GM21423 (cell line): ENCODE data around the gene TWIST2.

Experiments
- ATAC-seq: cut with Tn5 transposase; IDR thresholded peaks from one replicate; pipeline ENCODE4 v1.9.1; 2021; ENCODE audit warnings: mild to moderate bottlenecking, moderate library complexity; ENCODE audit not compliant: unreplicated experiment

The TWIST2 gene

GRCh38 chr2:238847841-238848690, at the start of gene TWIST2:
Gene TWIST2 (plus strand): TSS chr2:238848085. CDS start chr2:238848216, 131 bp downstream.
- ATAC-seq: no peak

- ATAC-seq: no peak
Measured at GRCh38 chr2:238801791-238802190, 46.1 kb upstream of the TWIST2 start.

- no peak for ATAC-seq
Measured at GRCh38 chr2:238802957-238803356, 44.9 kb upstream of the TWIST2 start.

DNA sequence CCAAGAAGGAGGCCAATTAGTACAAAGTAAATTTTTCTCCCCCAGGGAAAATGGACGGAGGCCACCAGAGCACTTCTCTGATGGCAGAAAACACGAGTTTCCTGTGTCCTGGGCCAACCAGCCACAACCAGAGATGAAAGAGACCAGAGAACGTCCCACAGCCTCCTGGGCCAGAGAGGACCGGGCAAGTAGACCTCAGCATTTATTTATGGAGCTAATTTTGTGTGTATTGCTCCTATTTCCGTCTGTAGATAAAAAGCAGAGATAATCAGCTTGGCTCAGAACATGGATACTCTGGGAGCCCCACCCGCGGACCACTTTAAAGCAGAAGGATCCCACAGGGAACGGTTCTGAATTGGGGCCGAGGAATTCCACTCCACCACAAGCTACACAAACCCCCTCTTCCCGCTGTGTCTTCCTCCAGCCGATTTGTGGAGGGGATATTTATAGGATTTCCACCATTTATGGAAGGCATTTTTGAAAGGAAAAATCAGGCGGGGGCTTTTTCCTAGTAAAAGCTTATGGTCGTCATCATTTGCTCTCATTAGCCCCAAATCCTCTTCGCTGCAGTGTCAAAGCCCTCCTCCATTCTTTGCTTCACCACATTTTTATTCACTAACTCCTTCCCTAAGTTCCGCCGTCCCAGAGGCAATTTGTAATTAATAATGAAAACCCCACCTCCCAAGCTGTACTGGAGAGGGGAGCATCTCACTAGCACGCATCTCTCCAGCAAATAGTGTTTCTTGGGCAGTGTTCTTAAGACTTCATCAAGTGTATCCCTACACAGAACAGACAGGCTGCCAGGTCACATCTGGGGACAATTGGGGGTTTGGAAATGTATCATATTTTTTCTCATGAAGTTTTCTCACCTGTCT, 43.7 kb upstream of the TWIST2 start:
- ATAC-seq: no peak

DNA sequence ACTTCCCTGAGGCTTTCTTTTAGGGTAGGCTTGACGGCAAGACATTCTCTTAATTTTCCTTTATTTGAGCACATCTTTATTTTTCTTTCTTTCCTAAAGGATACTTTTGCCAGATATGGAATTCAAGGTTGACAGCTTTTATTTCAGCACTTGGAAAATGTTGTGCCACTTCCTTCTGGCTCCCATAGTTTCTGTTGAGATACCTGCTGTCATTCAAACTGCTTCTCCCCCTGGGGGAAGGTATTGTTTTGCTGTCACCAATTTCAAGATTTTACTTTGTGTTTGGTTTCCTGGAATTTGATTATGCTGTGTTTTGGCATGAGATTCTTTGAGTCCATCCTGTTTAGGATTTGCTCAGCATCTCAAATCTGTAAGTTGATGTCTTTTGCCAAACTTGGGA, 39.1 kb upstream of the TWIST2 start:
- ATAC-seq: no peak

DNA sequence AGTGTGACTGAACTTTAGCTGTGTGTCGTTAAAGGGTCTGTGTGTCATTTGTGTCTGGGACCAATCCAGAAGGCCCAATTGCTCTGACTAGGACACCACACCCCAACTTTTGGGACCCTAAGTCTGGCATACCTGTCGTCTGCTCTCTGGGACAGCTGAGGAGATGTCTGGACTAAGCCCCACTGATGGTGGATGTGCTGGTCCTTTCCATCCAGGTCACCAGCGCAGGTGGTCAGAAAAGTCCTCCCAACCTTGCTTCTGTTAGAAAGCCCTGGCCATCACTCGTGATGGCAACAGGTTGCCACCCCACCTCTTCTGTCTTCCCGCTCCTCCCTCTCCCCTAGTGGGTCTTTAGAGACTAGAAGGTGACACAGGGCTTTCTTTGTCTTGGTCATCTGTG, 37.6 kb upstream of the TWIST2 start:
- ATAC-seq: no peak

DNA sequence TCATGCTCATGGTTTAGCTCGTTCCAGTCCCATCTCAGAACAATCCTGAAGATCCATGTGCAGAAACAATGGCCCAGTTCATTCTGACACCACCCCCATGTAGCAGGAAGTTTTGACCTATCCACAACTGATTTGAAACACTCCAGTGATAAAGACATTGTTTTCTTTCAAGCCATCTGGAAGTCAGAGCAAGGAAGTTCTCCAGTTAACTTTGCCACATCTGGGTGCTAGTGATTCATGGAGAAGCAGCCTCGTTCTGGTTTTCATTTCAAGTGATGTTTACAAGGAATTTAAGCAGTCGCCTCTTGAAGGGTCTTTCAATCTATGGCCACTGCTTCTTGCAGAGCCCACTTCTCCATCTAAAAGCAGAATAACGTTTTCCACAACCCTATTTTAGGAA, 36.6 kb upstream of the TWIST2 start:
- ATAC-seq: no peak

DNA sequence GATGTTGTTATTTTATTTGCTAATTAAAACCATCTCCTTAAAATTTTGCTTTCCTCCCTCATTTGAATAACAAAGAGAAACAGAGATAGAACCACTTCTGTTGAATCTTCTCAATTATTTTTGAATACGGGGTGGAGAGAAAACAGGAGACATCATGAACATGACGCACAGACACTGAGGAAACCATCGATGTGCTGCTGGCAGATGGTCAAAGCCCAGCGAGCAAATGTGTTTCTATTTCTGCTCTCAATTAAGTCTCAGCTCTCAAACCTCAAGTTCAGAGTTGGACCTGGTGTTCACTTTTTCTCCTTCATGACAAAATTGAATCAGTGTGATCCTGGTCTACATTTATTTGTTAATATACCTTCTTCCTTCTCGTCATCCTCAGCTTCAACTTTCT, 36.1 kb upstream of the TWIST2 start:
- no peak for ATAC-seq

DNA sequence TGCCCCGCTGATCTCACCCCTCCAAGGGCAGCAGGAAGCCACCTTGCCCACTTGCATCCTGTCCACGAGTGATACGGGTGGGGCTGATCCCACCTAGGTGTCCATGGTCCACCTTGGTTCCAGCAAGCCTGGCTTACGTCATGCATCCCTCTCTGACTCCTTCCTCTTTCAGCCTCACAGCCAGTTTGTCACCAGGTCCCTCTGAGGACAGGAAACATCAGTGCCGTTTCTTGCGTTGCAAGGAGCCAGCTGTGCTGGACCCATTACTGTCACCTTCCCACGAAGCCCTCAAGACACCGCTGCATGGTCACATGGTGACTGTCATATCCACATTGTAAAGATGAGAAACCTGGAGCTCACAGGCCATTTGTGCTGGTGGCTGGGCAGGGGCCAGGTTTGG, 34.8 kb upstream of the TWIST2 start:
- ATAC-seq: no peak

DNA sequence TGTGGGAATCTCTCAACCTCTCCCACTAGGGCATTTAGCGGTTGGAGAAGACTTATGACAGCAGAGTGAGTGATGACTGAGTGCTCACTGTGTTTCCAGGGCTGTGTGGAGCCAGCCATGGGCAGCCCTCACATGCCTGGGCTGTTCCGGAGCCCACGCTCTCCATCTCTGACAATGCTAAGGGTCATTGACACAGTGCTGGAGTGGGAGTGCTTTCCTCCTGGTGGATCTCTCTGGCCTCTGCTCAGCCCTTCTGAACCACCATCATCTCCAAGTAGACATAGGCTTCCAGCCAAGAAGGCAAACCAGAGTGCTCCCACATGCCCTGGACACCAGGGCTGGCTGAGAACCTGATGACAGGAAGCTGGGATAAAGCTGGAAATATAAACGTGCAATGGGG, 33.1 kb upstream of the TWIST2 start:
- no peak for ATAC-seq

DNA sequence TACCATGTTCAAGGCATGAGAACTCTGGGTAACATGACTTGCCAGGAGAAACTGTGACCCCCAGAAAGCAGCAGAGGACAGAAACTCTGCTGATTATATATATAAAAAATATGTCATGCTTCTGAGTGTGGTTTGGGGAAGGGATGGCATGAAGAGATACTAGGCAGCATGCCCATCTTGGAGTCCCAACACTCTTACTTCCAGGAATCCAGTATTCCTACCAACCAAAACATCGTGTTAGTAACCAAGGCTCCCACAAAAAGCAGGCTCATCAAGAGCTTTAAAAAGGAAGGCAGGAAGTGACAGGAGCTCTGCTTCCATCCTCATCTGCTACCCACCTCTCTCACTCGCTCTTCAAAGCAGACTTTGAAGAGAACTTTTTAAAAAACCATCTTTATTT, 31.6 kb upstream of the TWIST2 start:
- ATAC-seq: no peak

GRCh38 chr2:238817382-238817781, 30.5 kb upstream of the TWIST2 start:
- no peak for ATAC-seq

DNA sequence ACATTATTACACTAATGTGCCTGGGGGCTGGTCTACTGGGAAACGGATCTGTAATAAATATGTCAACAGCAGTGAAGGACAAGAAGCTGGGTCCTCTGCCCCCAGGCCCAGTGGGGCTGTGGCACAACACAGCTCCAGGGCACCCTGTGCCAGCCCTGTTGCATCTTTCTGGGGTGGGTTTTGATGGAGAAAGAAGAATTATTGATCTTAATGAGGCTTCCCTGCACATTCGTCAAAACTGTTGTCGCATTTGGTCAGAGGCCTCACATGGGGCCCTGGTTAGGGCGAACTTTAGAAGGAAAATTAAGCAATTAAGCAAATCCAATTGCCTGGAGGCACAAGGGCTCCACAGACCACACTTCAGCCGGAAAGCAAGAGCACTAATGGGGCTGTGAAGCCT, 30.0 kb upstream of the TWIST2 start:
- ATAC-seq: no peak

GRCh38 chr2:238818561-238818960, 29.3 kb upstream of the TWIST2 start:
- ATAC-seq: no peak

- ATAC-seq: no peak
Measured at GRCh38 chr2:238820197-238820596, 27.7 kb upstream of the TWIST2 start.

DNA sequence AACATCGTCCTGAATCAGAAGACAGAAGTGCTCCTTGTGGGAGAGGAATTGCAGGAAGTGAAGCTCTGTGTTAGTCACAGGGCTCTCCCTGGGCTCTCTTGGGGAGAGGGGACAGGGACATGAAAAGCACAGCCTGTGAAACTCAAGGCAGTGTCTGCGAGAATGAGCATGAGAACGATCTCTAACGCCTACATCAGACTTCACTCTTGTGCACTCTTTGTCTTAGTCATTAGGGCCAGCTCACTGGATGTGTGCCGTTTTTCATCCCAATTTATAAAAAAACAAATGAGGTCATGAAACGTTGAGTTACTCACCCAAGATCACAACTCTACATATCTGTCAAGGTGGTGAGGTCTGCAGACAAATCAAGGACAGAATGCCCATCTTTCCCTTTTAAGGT, 27.0 kb upstream of the TWIST2 start:
- ATAC-seq: no peak

DNA sequence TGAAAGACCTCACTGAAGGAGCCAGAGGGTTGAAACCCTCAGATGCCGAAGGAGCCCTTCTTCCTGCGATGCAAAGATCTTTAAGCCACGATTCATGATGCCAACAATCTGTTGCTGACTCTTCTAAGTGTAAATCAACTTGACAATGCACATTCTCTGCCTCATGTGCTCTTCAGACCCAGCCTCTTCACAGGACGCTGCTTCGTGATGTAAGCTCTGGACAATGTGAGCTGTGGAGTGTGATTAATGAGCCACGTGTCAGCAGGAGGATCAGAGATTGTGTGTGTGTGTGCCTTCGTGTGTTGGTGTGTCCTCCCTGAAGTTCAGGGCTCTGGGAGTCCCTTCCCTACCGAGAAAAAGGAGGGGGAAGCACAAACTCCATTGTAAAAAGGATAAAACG, 26.5 kb upstream of the TWIST2 start:
- no peak for ATAC-seq

GRCh38 chr2:238821944-238822670, 25.8 kb upstream of the TWIST2 start:
- ATAC-seq: no peak

DNA sequence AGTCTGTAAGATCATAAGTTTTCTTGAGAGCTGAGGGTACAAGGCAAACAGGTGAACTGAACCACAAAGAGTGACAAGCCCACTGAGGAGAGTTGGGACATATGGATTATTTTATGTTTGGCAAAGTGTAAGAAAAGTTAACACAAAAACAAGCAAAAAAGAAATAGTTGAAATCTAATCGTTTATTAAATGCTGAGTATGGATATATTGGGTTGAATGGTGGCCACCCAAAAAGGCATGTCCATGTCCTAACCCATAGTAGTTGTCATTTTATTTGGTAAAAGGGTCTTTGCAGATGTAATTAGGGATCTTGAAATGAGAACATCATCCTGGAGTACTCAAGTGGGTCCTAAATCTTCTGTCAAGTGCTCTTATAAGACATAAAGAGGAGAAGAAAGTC, 24.9 kb upstream of the TWIST2 start:
- ATAC-seq: no peak

GRCh38 chr2:238831177-238831576, 16.7 kb upstream of the TWIST2 start:
- no peak for ATAC-seq

DNA sequence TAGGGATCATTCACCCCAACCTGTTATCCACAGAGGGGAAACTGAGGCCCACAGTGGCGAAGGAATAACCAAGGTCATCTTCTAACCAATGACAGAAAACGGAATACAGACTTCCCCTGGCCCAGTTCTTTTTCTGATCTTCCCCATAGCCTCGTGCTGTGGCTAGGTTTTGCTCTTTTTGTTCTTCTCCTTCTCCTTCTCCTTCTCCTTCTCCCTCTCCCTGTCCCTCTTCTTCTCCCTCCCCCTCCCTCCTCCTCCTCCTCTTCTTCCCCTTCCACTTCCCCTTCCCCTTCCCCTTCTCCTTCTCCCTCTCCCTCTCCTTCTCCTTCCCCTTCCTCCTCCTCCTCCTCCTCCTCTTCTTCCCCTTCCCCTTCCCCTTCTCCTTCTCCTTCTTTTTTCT, 12.9 kb upstream of the TWIST2 start:
- no peak for ATAC-seq
